Measurements from ENCODE around the gene C19orf47.

The C19orf47 gene

GRCh38 chr19:40313229-40313983 lies 34.8 kb downstream of the C19orf47 start:
- H3K36me3 ChIP-seq = no peaks in the 10 kb centered on the region
- no peaks in the 10 kb centered on the region for H3K4me1 ChIP-seq
- no peak overlapping the region for H3K4me3 ChIP-seq (ENCODE audit: low read depth, low read length)
- no peaks in the 10 kb centered on the region for H3K27me3 ChIP-seq
- no peak for TF ChIP-seq CTCF (IDR thresholded peaks at IDR 0.05; ENCODE audit: low read depth, low read length)
- no peaks in the 10 kb centered on the region for H3K9me3 ChIP-seq
- no peak for DNase-seq

- no peaks in the 10 kb centered on the region for H3K27me3 ChIP-seq
- no peak for TF ChIP-seq CTCF (IDR thresholded peaks at IDR 0.05; ENCODE audit: low read depth, low read length)
- H3K4me3 ChIP-seq (ENCODE audit: low read depth, low read length) = no peak overlapping the region
- no peaks in the 10 kb centered on the region for H3K9me3 ChIP-seq
- no peaks in the 10 kb centered on the region for H3K4me1 ChIP-seq
- no peak for DNase-seq
- no peaks in the 10 kb centered on the region for H3K36me3 ChIP-seq
Measured at GRCh38 chr19:40312533-40312932, 35.7 kb downstream of the C19orf47 start.

- no peak overlapping the region for H3K4me3 ChIP-seq (ENCODE audit: low read depth, low read length)
Measured at GRCh38 chr19:40309666-40310065, 38.5 kb downstream of the C19orf47 start.

GRCh38 chr19:40305403-40305802 lies 42.8 kb downstream of the C19orf47 start:
- TF ChIP-seq CTCF (IDR thresholded peaks at IDR 0.05; ENCODE audit: low read depth, low read length) = peak; percentile 84
- no peaks in the 10 kb centered on the region for H3K9me3 ChIP-seq

More at GRCh38 chr19:40309666-40310065, 38.5 kb downstream of the C19orf47 start:
- no peak for TF ChIP-seq CTCF (IDR thresholded peaks at IDR 0.05; ENCODE audit: low read depth, low read length)
- Histone ChIP-seq H3K27me3 (no peaks in the 10 kb centered on the region), H3K9me3 (no peaks in the 10 kb centered on the region), H3K4me1 (no peaks in the 10 kb centered on the region), H3K36me3 (no peaks in the 10 kb centered on the region)
- DNase-seq = no peak

GRCh38 chr19:40304306-40304705 lies 43.9 kb downstream of the C19orf47 start:
- Histone ChIP-seq H3K27me3 (no peaks in the 10 kb centered on the region), H3K9me3 (no peaks in the 10 kb centered on the region), H3K36me3 (no peaks in the 10 kb centered on the region), H3K4me1 (no peaks in the 10 kb centered on the region), H3K4me3 (ENCODE audit: low read depth, low read length) (no peak overlapping the region)
- DNase-seq = no peak
- TF ChIP-seq CTCF (IDR thresholded peaks at IDR 0.05; ENCODE audit: low read depth, low read length) = no peak

More at GRCh38 chr19:40305403-40305802, 42.8 kb downstream of the C19orf47 start:
- DNase-seq = peak; percentile 85
- Histone ChIP-seq H3K4me1 (no peaks in the 10 kb centered on the region), H3K27me3 (no peaks in the 10 kb centered on the region), H3K36me3 (no peaks in the 10 kb centered on the region), H3K4me3 (ENCODE audit: low read depth, low read length) (no peak overlapping the region)

GRCh38 chr19:40303765-40304164 lies 44.4 kb downstream of the C19orf47 start:
- no peak for DNase-seq
- H3K9me3 ChIP-seq = no peaks in the 10 kb centered on the region
- TF ChIP-seq CTCF (IDR thresholded peaks at IDR 0.05; ENCODE audit: low read depth, low read length) = no peak
- no peaks in the 10 kb centered on the region for H3K27me3 ChIP-seq
- no peaks in the 10 kb centered on the region for H3K36me3 ChIP-seq
- H3K4me3 ChIP-seq (ENCODE audit: low read depth, low read length) = no peak overlapping the region
- H3K4me1 ChIP-seq = no peaks in the 10 kb centered on the region

Data from BE2C (cell line).